NCI-H1092 treated with DMSO at 0.1 percent for 48 hours (cell line): ENCODE results near the gene CPA1.
A peak's percentile ranks its signal among the peaks of the same experiment; 100 is the strongest.

ENCODE experiments used
- DNase-seq: peaks from one replicate; lab custom pipeline; 2025; lab: John Stamatoyannopoulos, UW

CPA1 gene

GRCh38 chr7:130425796-130426195, 45.5 kb downstream of the CPA1 start:
- DNase-seq, result peak; percentile 80

GRCh38 chr7:130426564-130426963, 46.3 kb downstream of the CPA1 start:
- DNase-seq, result peak; percentile 84

- no peak for DNase-seq
Measured at GRCh38 chr7:130429019-130429418, 48.7 kb downstream of the CPA1 start.

- no peak for DNase-seq
Measured at GRCh38 chr7:130430115-130430514, 49.8 kb downstream of the CPA1 start.

DNA sequence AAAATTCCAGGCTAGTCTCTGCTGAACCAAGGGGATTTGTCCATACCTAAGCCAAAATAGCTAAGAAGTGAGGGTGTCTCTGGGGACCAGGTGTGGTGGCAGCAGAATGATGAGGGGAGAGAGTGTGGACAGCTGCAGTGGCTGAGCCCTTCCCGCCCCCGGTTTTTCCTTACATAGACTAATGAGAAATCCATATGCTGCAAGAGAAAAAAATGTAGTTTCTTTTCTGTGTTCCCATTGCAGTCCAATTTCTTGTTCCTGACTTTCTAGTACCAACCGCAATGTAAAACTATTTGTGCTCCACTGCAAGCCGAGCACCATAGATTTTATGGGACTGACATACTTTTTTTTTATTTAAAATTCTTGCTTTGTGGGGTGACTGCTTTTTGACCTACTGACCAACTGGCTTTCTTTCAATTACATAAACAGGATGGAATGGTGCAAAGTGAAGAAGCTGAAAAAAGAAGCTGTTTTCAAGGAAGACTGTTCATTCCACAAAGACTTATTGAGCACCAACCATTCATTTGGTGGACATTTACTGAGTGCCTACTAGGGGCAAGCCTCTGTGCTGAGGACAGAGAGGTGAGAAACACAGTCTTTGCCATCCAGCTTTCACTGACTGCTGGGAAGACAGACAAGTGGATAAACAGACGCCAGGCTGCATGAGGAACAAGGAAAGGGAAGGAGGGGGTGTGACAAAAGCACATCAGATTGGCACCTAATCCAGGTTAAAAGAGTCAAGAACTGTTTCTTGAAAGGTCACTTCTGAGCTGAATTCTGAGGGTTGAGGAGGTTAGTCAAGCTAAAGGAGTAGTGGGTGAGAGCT, 50.8 kb downstream of the CPA1 start:
- DNase-seq, result peak; percentile 92

GRCh38 chr7:130432886-130433285, 52.6 kb downstream of the CPA1 start:
- no peak for DNase-seq

GRCh38 chr7:130433301-130433700, 53.0 kb downstream of the CPA1 start:
- no peak for DNase-seq

GRCh38 chr7:130435311-130435854, 55.1 kb downstream of the CPA1 start:
- DNase-seq, result no peak

DNA sequence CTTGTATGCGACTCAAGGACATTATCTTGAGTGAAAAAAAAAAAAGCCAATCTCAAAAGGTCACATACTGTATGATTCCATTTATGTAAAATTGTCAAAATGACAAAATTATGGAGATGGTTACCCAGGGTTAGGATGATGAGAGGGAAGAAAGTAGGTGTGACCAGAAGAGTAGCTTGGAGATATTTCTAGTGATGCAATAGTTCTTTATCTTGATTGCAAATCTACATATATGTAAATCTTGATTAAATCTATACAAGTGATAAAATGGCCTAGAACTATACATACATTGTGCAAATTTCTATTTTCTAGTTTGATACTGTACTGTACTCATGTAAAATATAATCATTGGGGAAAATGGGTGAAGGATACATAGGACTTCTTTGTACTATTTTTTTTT, 56.0 kb downstream of the CPA1 start:
- DNase-seq, result no peak
